ENCODE results near the gene MACC1.

DNA sequence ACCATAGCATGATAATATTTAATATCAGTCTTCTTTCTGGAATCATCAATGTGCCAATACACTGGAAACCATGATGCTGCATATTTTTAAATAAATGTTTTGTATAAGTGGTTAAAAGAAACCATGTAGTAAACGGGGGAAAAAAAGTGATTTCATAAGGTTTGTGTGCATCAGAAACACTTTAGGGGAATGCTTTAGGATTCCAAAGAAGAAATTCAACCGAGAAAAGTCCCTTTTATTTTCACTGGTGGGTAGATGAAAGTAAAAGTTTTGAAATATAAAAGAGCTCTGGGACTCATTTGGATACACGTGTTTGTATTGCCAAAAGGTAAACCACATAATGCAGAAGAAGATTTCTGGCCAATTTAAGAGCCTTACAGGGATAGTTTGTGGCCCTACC lies 11.9 kb upstream of the MACC1 start:
- no peak for TF ChIP-seq SREBF2 (IDR thresholded peaks at IDR 0.05; ENCODE audit: low read length)
- TF ChIP-seq, protein P1, sequence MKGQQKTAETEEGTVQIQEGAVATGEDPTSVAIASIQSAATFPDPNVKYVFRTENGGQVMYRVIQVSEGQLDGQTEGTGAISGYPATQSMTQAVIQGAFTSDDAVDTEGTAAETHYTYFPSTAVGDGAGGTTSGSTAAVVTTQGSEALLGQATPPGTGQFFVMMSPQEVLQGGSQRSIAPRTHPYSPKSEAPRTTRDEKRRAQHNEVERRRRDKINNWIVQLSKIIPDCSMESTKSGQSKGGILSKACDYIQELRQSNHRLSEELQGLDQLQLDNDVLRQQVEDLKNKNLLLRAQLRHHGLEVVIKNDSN (IDR thresholded peaks at IDR 0.05; ENCODE audit: borderline replicate concordance, extremely low read length, insufficient read depth, low read depth, low read length) = no peak
- TF ChIP-seq, protein P2, sequence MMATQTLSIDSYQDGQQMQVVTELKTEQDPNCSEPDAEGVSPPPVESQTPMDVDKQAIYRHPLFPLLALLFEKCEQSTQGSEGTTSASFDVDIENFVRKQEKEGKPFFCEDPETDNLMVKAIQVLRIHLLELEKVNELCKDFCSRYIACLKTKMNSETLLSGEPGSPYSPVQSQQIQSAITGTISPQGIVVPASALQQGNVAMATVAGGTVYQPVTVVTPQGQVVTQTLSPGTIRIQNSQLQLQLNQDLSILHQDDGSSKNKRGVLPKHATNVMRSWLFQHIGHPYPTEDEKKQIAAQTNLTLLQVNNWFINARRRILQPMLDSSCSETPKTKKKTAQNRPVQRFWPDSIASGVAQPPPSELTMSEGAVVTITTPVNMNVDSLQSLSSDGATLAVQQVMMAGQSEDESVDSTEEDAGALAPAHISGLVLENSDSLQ (IDR thresholded peaks at IDR 0.05) = no peak
- TF ChIP-seq, protein P3, sequence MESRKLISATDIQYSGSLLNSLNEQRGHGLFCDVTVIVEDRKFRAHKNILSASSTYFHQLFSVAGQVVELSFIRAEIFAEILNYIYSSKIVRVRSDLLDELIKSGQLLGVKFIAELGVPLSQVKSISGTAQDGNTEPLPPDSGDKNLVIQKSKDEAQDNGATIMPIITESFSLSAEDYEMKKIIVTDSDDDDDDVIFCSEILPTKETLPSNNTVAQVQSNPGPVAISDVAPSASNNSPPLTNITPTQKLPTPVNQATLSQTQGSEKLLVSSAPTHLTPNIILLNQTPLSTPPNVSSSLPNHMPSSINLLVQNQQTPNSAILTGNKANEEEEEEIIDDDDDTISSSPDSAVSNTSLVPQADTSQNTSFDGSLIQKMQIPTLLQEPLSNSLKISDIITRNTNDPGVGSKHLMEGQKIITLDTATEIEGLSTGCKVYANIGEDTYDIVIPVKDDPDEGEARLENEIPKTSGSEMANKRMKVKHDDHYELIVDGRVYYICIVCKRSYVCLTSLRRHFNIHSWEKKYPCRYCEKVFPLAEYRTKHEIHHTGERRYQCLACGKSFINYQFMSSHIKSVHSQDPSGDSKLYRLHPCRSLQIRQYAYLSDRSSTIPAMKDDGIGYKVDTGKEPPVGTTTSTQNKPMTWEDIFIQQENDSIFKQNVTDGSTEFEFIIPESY (IDR thresholded peaks at IDR 0.05) = no peak
- no peak for TF ChIP-seq GABPA (IDR thresholded peaks at IDR 0.05; ENCODE audit: low read depth)
- TF ChIP-seq POLR2A (IDR thresholded peaks at IDR 0.05; ENCODE audit: low read depth, low read length) = no peak
- no peak for TF ChIP-seq MTA2 (IDR thresholded peaks at IDR 0.05; ENCODE audit: low read depth)
- TF ChIP-seq CHD2 (IDR thresholded peaks at IDR 0.05; ENCODE audit: borderline replicate concordance, low read depth, low read length) = no peak
- TF ChIP-seq, protein P4, sequence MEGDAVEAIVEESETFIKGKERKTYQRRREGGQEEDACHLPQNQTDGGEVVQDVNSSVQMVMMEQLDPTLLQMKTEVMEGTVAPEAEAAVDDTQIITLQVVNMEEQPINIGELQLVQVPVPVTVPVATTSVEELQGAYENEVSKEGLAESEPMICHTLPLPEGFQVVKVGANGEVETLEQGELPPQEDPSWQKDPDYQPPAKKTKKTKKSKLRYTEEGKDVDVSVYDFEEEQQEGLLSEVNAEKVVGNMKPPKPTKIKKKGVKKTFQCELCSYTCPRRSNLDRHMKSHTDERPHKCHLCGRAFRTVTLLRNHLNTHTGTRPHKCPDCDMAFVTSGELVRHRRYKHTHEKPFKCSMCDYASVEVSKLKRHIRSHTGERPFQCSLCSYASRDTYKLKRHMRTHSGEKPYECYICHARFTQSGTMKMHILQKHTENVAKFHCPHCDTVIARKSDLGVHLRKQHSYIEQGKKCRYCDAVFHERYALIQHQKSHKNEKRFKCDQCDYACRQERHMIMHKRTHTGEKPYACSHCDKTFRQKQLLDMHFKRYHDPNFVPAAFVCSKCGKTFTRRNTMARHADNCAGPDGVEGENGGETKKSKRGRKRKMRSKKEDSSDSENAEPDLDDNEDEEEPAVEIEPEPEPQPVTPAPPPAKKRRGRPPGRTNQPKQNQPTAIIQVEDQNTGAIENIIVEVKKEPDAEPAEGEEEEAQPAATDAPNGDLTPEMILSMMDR (IDR thresholded peaks at IDR 0.05 in 2 of 3, conservative IDR thresholded peaks at IDR 0.05 in 1 of 3; ENCODE audit: control insufficient read depth in 2 of 3, extremely low read depth in 1 of 3, insufficient read depth in 1 of 3, low read depth in 3 of 3, low read length in 3 of 3) = no peak
- no peak for TF ChIP-seq FOXK2 (IDR thresholded peaks at IDR 0.05)
- no peak for TF ChIP-seq EZH2 (IDR thresholded peaks at IDR 0.05; ENCODE audit: borderline replicate concordance, control insufficient read depth, low read depth, low read length)
- TF ChIP-seq NFXL1 (IDR thresholded peaks at IDR 0.05; ENCODE audit: borderline replicate concordance) = no peak
- no peak for TF ChIP-seq ATF7 (IDR thresholded peaks at IDR 0.05; ENCODE audit: low read depth)
- TF ChIP-seq, protein P5, sequence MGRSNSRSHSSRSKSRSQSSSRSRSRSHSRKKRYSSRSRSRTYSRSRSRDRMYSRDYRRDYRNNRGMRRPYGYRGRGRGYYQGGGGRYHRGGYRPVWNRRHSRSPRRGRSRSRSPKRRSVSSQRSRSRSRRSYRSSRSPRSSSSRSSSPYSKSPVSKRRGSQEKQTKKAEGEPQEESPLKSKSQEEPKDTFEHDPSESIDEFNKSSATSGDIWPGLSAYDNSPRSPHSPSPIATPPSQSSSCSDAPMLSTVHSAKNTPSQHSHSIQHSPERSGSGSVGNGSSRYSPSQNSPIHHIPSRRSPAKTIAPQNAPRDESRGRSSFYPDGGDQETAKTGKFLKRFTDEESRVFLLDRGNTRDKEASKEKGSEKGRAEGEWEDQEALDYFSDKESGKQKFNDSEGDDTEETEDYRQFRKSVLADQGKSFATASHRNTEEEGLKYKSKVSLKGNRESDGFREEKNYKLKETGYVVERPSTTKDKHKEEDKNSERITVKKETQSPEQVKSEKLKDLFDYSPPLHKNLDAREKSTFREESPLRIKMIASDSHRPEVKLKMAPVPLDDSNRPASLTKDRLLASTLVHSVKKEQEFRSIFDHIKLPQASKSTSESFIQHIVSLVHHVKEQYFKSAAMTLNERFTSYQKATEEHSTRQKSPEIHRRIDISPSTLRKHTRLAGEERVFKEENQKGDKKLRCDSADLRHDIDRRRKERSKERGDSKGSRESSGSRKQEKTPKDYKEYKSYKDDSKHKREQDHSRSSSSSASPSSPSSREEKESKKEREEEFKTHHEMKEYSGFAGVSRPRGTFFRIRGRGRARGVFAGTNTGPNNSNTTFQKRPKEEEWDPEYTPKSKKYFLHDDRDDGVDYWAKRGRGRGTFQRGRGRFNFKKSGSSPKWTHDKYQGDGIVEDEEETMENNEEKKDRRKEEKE (IDR thresholded peaks at IDR 0.05) = no peak

All from GM12878 (cell line).